Mucosa of rectum (tissue), 2 donors: ENCODE measurements around the gene TCF7L1.

ENCODE experiments used
- H3K27ac ChIP-seq, 2 donors: one replicate each; pipeline ENCODE4 v1.7.0; 2013; ENCODE audit warnings: inconsistent platforms in 2 of 2, low read depth in 2 of 2, low read length in 2 of 2
- H3K27me3 ChIP-seq, 2 donors: one replicate each; pipeline ENCODE4 v1.7.0; 2013; ENCODE audit warnings: low read length in 2 of 2; ENCODE audit not compliant: control insufficient read depth in 2 of 2, insufficient read depth in 2 of 2
- H3K36me3 ChIP-seq, 2 donors: one replicate each; pipeline ENCODE4 v1.7.0; 2013; ENCODE audit warnings: low read length in 2 of 2; ENCODE audit not compliant: control insufficient read depth in 2 of 2, insufficient read depth in 2 of 2
- H3K4me1 ChIP-seq, 2 donors: one replicate each; pipeline ENCODE4 v1.7.0; 2013; ENCODE audit warnings: low read length in 2 of 2, mild to moderate bottlenecking in 1 of 2; ENCODE audit not compliant: control insufficient read depth in 2 of 2, insufficient read depth in 2 of 2
- H3K4me3 ChIP-seq, 2 donors: one replicate each; pipeline ENCODE4 v1.7.0; 2013; ENCODE audit warnings: low read length in 2 of 2
- H3K9ac ChIP-seq, 2 donors: one replicate each; pipeline ENCODE4 v1.7.0; 2013; ENCODE audit warnings: low read length in 2 of 2, low read depth in 1 of 2, mild to moderate bottlenecking in 1 of 2
- H3K9me3 ChIP-seq, 2 donors: one replicate each; pipeline ENCODE4 v1.7.0; 2013; ENCODE audit warnings: low read length in 2 of 2; ENCODE audit not compliant: control insufficient read depth in 2 of 2
- donor health status: healthy.
- donor health status: Normal muscosa, but diverticular disease.

The TCF7L1 gene

GRCh38 chr2:85355073-85355410 lies 221.8 kb downstream of the TCF7L1 start:
- Histone ChIP-seq H3K4me1 (peaks cover 13 to 16% of the 10 kb centered on the region in 2 donors), H3K27ac (peak overlapping the region; percentile 79 to 96), H3K9me3 (no peaks in the 10 kb centered on the region), H3K36me3 (peaks cover 27 to 30% of the 10 kb centered on the region in 2 donors), H3K4me3 (peak overlapping the region; percentile 97 to 100), H3K27me3 (no peaks in the 10 kb centered on the region), H3K9ac (peak overlapping the region; percentile 94)

- peak overlapping the region; percentile 94 for H3K9ac ChIP-seq
- no peaks in the 10 kb centered on the region for H3K9me3 ChIP-seq
- H3K27ac ChIP-seq: peak overlapping the region in 1 of 2 donors; percentile 96
- peaks cover 13 to 16% of the 10 kb centered on the region in 2 donors for H3K4me1 ChIP-seq
- peak overlapping the region; percentile 97 to 100 for H3K4me3 ChIP-seq
- H3K27me3 ChIP-seq: no peaks in the 10 kb centered on the region
- H3K36me3 ChIP-seq: peaks cover 23 to 25% of the 10 kb centered on the region in 2 donors
Observed at GRCh38 chr2:85355521-85355920, 222.3 kb downstream of the TCF7L1 start.

GRCh38 chr2:85356186-85356585 lies 223.0 kb downstream of the TCF7L1 start:
- Histone ChIP-seq H3K9ac (no peak overlapping the region), H3K4me1 (peaks cover 13 to 16% of the 10 kb centered on the region in 2 donors), H3K36me3 (peaks cover 17 to 18% of the 10 kb centered on the region in 2 donors), H3K27me3 (no peaks in the 10 kb centered on the region), H3K9me3 (no peaks in the 10 kb centered on the region), H3K4me3 (no peak overlapping the region), H3K27ac (no peak overlapping the region)

GRCh38 chr2:85357736-85358135 lies 224.5 kb downstream of the TCF7L1 start:
- H3K4me3 ChIP-seq: no peak overlapping the region
- H3K9me3 ChIP-seq: no peaks in the 10 kb centered on the region
- H3K4me1 ChIP-seq: peaks cover 11 to 16% of the 10 kb centered on the region in 2 donors
- no peak overlapping the region for H3K27ac ChIP-seq
- peaks cover 19 to 20% of the 10 kb centered on the region in 2 donors for H3K36me3 ChIP-seq
- H3K27me3 ChIP-seq: no peaks in the 10 kb centered on the region
- H3K9ac ChIP-seq: no peak overlapping the region
